NK-92 treated with Interleukin-12 subunit alpha and Interleukin-12 subunit beta, amount 100 ng/mL, for 24 hours (cell line): ENCODE data around the gene DDX24.
"Not testable (repeated sequence)": the region's sequence is repeated elsewhere in the genome, so short reads cannot be mapped to it uniquely, and the experiment has no call there.

ENCODE experiments used
- DNase-seq: peaks from one replicate; lab custom pipeline; 2025; lab: John Stamatoyannopoulos, UW

Gene DDX24

DNA sequence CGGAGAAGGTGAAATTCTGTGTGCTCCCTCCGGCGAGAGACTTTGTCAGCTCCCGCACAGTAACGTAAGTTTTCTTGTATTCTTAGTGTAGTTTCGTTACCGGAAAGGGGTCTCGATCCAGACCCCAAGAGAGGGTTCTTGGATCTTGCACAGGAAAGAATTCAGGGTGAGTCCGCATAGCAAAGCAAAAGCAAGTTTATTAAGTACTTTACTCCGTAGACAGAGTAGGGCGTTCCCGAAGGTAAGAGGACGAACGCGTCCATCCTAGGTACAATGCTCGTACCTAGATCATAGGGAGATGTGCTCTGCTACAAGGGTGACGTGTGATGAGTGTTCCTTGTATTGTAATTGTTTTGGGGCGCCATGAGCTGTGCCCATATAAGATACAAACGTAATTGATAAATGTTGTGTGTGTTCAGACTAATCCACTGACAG lies 401 bp upstream of the DDX24 start:
- no peak for DNase-seq

DNA sequence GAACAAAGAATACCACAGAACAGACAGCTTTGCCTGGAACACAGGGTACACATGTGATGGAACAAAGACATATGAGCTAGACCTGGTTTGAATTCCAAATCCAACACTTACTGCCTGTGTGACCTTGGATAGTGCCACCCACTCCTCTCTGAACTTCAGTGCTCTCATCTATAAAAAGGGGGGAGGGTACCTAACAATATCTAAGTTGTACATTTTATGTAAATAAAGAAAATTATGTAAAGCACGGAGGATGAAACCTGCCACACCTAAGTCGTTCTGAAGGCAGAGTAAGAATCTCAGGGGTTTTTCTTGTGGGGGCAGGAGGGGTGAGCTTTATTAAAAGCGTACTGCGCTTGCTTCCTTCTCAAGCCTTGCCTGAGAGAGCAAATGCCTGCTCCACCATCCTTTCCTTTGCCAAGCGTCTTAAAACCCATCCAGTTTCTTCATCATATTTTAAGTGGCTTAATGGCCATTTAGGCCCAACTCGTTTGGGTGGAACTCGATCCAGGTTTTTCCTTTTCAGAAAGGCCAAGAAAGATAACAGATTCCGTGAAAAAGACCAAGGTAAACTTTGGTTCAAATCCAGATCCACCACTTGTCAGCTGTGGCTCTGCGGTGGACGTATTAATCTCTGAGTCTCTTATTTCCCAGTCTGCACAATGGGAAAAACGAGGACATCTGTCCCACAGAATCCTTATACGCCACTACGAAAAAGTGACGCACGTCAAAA lies 946 bp downstream of the DDX24 start:
- DNase-seq: no peak

GRCh38 chr14:94077823-94078222 lies 3.2 kb downstream of the DDX24 start:
- DNase-seq: no peak

DNA sequence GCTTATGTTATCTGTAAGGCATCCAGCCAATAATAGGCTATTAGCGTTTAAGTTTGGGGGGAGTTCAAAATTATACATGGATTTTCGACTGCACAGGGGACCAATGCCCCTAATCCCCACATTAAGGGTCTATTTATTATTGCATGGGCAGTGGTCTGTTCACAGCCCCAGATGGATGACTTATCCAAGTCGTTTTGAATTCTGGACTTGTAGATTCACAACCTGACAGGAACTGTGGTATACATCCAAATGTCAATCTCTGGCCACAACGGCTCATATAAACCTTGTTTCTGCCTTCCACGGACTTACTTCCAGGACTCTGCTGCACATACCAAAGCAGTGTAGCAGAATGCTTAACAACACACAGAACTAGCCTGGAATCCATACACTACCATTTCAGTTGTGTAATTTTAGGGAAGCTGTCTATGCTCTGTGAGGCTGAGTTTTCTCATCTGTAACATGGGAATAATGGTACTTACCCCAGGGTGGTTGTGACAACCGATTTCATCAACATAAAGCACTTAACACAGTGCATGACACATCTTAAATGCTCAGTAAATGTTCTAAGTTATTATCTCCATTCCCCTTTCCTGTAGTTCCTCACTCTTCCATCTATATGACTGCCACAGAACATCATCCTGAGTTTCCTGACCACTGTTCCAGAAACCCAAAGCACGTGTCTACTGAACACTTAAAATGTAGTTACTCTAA lies 3.7 kb downstream of the DDX24 start:
- no peak for DNase-seq

GRCh38 chr14:94075008-94075407 lies 6.0 kb downstream of the DDX24 start:
- DNase-seq: no peak

- DNase-seq: no peak
These were observed 6.5 kb downstream of the DDX24 start for GRCh38 chr14:94074534-94074933.

DNA sequence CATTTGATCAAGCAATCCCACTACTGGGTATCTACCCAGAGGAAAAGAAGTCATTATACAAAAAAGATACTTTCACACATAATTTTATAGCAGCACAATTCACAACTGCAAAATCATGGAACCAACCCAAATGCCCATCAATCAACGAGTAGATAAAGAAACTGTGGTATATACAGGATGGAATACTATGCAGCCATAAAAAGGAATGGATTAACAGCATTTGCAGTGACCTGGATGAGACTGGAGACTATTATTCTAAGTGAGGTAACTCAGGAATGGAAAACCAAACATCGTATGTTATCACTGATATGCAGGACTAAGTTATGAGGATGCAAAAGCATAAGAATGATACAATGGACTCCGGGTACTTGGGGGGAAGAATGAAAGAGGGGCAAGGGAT lies 8.9 kb downstream of the DDX24 start:
- not testable (repeated sequence) for DNase-seq

- DNase-seq: no peak
These were observed 14.8 kb downstream of the DDX24 start for GRCh38 chr14:94066089-94066676.

GRCh38 chr14:94062344-94062940 lies 18.6 kb downstream of the DDX24 start:
- DNase-seq: no peak

DNA sequence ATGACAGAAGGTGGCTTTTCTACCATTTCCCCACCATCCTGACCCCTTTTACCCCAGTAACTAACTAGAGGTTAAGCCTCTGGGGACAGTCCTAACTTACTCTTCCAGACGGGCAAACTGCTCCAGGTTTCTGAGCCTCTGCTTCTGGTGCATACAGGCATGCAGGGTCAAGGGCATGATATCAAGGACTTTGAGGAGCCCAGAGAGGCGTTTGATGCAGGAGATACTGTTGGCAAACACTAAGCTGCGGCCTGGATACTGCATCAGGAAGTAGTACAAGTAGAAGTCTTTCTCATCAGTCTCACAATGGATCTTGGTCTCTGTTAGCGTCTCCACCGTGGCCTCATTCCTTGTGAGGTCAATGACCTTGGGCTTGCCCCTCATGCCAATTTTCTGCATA lies 21.0 kb downstream of the DDX24 start:
- no peak for DNase-seq

GRCh38 chr14:94058674-94059138 lies 22.3 kb downstream of the DDX24 start:
- no peak for DNase-seq

GRCh38 chr14:94058128-94058673 lies 22.8 kb downstream of the DDX24 start:
- DNase-seq: no peak

GRCh38 chr14:94056579-94057308 lies 24.3 kb downstream of the DDX24 start:
- DNase-seq: no peak

- no peak for DNase-seq
These were observed 26.1 kb downstream of the DDX24 start for GRCh38 chr14:94054936-94055335.

DNA sequence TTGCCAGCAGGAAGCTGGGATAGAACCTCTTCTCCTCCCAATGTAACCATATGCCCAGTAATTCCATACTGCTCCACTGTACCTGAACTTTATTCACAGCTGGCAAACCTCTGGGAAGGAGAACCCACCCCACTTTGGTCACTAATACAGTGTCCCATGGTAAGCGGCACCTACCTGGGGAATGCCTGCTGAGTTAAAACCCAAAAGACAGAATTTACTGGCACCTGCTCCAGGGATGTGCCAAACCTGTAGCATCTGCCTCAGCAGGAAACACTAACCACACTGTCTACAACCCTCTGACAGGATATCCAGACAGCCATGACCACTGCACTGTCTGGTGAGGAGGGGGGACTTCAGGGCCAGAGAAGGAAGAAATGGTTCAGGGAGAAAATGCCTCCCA lies 26.6 kb downstream of the DDX24 start:
- DNase-seq: no peak

DNA sequence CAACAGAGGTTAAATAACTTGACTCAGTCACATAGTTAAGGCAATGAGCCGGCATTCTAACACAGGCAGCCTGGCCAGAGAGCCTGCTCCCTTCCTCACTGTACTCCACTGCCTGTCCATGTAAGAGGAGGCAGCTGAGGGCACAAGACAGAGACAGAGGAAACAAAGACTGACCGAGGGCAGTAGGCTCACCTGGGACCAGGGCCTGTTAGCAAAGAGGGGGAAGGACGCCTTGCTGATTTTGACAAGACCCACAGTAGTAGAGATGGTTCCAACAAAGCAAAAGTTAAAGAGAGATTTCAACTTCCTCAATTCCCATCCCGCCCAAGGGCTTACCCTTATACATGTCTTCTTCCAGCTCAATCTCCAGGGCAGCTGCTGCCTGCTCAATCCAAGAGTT lies 28.3 kb downstream of the DDX24 start:
- no peak for DNase-seq

DNA sequence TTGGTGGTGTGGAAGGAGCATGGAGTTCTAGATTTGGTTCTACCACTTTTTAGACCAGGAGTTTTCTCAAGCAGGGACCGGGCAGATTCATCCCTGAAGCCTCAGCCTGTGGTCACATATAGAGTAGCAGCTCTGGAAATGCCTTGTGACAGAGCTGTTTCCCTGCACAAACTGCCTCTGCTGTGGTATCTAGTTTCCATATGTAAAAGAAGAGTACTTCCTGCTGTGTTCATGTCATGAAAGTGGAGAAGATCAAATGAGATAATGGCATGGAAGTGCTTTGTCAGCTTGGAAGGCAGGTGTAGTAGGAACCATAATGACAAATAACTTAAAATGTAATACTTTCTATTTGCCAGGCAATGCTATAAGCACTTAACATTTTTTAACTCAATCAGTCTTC lies 28.8 kb downstream of the DDX24 start:
- no peak for DNase-seq

- no peak for DNase-seq
These were observed 29.2 kb downstream of the DDX24 start for GRCh38 chr14:94051779-94052178.

GRCh38 chr14:94051115-94051514 lies 29.9 kb downstream of the DDX24 start:
- DNase-seq: no peak

- no peak for DNase-seq
These were observed 30.6 kb downstream of the DDX24 start for GRCh38 chr14:94050231-94050880.

- DNase-seq: no peak
These were observed 31.4 kb downstream of the DDX24 start for GRCh38 chr14:94049625-94050023.
